Hematopoietic multipotent progenitor cell treated with erythropoietin and hydrocortisone succinate and interleukin-3 and kit ligand, for 15 days (in vitro differentiated cells): ENCODE data around the gene LASP1NB.
"Not testable (repeated sequence)": the region's sequence is repeated elsewhere in the genome, so short reads cannot be mapped to it uniquely, and the experiment has no call there.

Experiments used
- DNase-seq: peaks from one replicate; pipeline ENCODE4 v3.0.0-alpha.2; 2015; ENCODE audit warnings: low spot score

The LASP1NB gene

GRCh38 chr17:38918129-38918913, 7.1 kb upstream of the LASP1NB start:
- DNase-seq: no peak

GRCh38 chr17:38918916-38919315, 6.5 kb upstream of the LASP1NB start:
- DNase-seq: no peak

GRCh38 chr17:38919316-38920078, 5.9 kb upstream of the LASP1NB start:
- no peak for DNase-seq

GRCh38 chr17:38920374-38921291, 4.8 kb upstream of the LASP1NB start:
- no peak for DNase-seq

GRCh38 chr17:38921756-38922411, 3.5 kb upstream of the LASP1NB start:
- DNase-seq: no peak

GRCh38 chr17:38922538-38923297, 2.7 kb upstream of the LASP1NB start:
- no peak for DNase-seq

- no peak for DNase-seq
Observed at GRCh38 chr17:38926293-38927070, 1.1 kb downstream of the LASP1NB start.

- DNase-seq: not testable (repeated sequence)
Observed at GRCh38 chr17:38930782-38931181, 5.4 kb downstream of the LASP1NB start.

GRCh38 chr17:38933962-38934361, 8.5 kb downstream of the LASP1NB start:
- DNase-seq: not testable (repeated sequence)

GRCh38 chr17:38939987-38940386, 14.6 kb downstream of the LASP1NB start:
- no peak for DNase-seq

GRCh38 chr17:38940404-38940803, 15.0 kb downstream of the LASP1NB start:
- no peak for DNase-seq

- DNase-seq: no peak
Observed at GRCh38 chr17:38942696-38943334, 17.4 kb downstream of the LASP1NB start.

GRCh38 chr17:38943607-38944006, 18.2 kb downstream of the LASP1NB start:
- no peak for DNase-seq

- DNase-seq: no peak
Observed at GRCh38 chr17:38947189-38947588, 21.8 kb downstream of the LASP1NB start.

GRCh38 chr17:38953800-38954199, 28.4 kb downstream of the LASP1NB start:
- DNase-seq: not testable (repeated sequence)

- DNase-seq: no peak
Observed at GRCh38 chr17:38958326-38958725, 32.9 kb downstream of the LASP1NB start.

GRCh38 chr17:38958756-38959155, 33.3 kb downstream of the LASP1NB start:
- DNase-seq: no peak

- no peak for DNase-seq
Observed at GRCh38 chr17:38959508-38959907, 34.1 kb downstream of the LASP1NB start.

- no peak for DNase-seq
Observed at GRCh38 chr17:38960402-38960801, 35.0 kb downstream of the LASP1NB start.

GRCh38 chr17:38961413-38961812, 36.0 kb downstream of the LASP1NB start:
- DNase-seq: no peak
